LNCaP clone FGC (cell line): ENCODE results near the gene HOXC10.
A peak's percentile ranks its signal among the peaks of the same experiment; 100 is the strongest.

Experiments used
- DNase-seq: peaks from one replicate; pipeline ENCODE4 v3.0.0-alpha.2; 2011; ENCODE audit warnings: low read depth
- H3K4me3 ChIP-seq: 2 replicates; pipeline ENCODE4 v1.5.1; 2011; ENCODE audit warnings: mild to moderate bottlenecking, low read depth, low read length, control low read depth
- CTCF ChIP-seq: IDR thresholded peaks from 2 replicates; pipeline ENCODE4 v1.5.1; 2012; ENCODE audit warnings: mild to moderate bottlenecking; ENCODE audit not compliant: control insufficient read depth, insufficient read depth; ENCODE audit errors: extremely low read depth

The HOXC10 gene

GRCh38 chr12:53950789-53951576, 34.0 kb upstream of the HOXC10 start:
- no peak overlapping the region for H3K4me3 ChIP-seq
- no peak for DNase-seq
- TF ChIP-seq CTCF: no peak

- H3K4me3 ChIP-seq: no peak overlapping the region
- no peak for TF ChIP-seq CTCF
- no peak for DNase-seq
Observed at GRCh38 chr12:53951577-53952334, 33.2 kb upstream of the HOXC10 start.

- TF ChIP-seq CTCF: no peak
- H3K4me3 ChIP-seq: no peak overlapping the region
- DNase-seq: no peak
Observed at GRCh38 chr12:53952335-53952694, 32.6 kb upstream of the HOXC10 start.

GRCh38 chr12:53952871-53953734, 31.8 kb upstream of the HOXC10 start:
- no peak overlapping the region for H3K4me3 ChIP-seq
- TF ChIP-seq CTCF: no peak
- DNase-seq: no peak

- TF ChIP-seq CTCF: no peak
- no peak for DNase-seq
- H3K4me3 ChIP-seq: peak overlapping the region; percentile 46
Observed at GRCh38 chr12:53953831-53954693, 30.9 kb upstream of the HOXC10 start.

GRCh38 chr12:53954694-53955035, 30.3 kb upstream of the HOXC10 start, which contains the start of gene HOXC12:
TSS of gene HOXC12 (plus strand) at chr12:53954903. CDS start at chr12:53954930, 27 bp downstream.
- DNase-seq: no peak
- H3K4me3 ChIP-seq: peak within 1 kb of the TSS; percentile 46
- TF ChIP-seq CTCF: no peak
